AG20443 (cell line): Measurements from ENCODE around the gene PON2.

Experiments
- DNase-seq: peaks from one replicate; pipeline ENCODE4 v3.0.0; 2012; ENCODE audit warnings: low spot score, mixed read lengths

PON2 gene

GRCh38 chr7:95444796-95445195, 10.0 kb upstream of the PON2 start:
- DNase-seq, result no peak

- DNase-seq, result no peak
Observed at GRCh38 chr7:95441042-95441823, 6.4 kb upstream of the PON2 start.

- DNase-seq, result no peak
Observed at GRCh38 chr7:95440394-95441038, 5.7 kb upstream of the PON2 start.

GRCh38 chr7:95436407-95436806, 1.6 kb upstream of the PON2 start:
- no peak for DNase-seq

GRCh38 chr7:95435422-95435780, 573 bp upstream of the PON2 start:
- no peak for DNase-seq

- peak; percentile 13 for DNase-seq
Observed at GRCh38 chr7:95433952-95434556, 774 bp downstream of the PON2 start.

GRCh38 chr7:95433129-95433528, 1.7 kb downstream of the PON2 start:
- no peak for DNase-seq

- DNase-seq, result no peak
Observed at GRCh38 chr7:95432606-95433005, 2.2 kb downstream of the PON2 start.

- no peak for DNase-seq
Observed at GRCh38 chr7:95430864-95431263, 4.0 kb downstream of the PON2 start.

- DNase-seq, result no peak
Observed at GRCh38 chr7:95429241-95429990, 5.4 kb downstream of the PON2 start.

GRCh38 chr7:95427914-95428516, 6.8 kb downstream of the PON2 start:
- DNase-seq, result no peak

GRCh38 chr7:95427166-95427565, 7.7 kb downstream of the PON2 start:
- no peak for DNase-seq

GRCh38 chr7:95425694-95426093, 9.1 kb downstream of the PON2 start:
- DNase-seq, result no peak

GRCh38 chr7:95424716-95425115, 10.1 kb downstream of the PON2 start:
- DNase-seq, result no peak

- DNase-seq, result no peak
Observed at GRCh38 chr7:95421847-95422444, 12.9 kb downstream of the PON2 start.

GRCh38 chr7:95421000-95421846, 13.6 kb downstream of the PON2 start:
- no peak for DNase-seq

GRCh38 chr7:95412075-95412474, 22.8 kb downstream of the PON2 start:
- no peak for DNase-seq

GRCh38 chr7:95411666-95412065, 23.2 kb downstream of the PON2 start:
- DNase-seq, result no peak

- DNase-seq, result no peak
Observed at GRCh38 chr7:95411036-95411435, 23.8 kb downstream of the PON2 start.

- no peak for DNase-seq
Observed at GRCh38 chr7:95407751-95408150, 27.1 kb downstream of the PON2 start.

GRCh38 chr7:95405800-95406199, 29.0 kb downstream of the PON2 start:
- no peak for DNase-seq
